Left renal pelvis (tissue), 4 donors: ENCODE results near the gene RASSF1. TPM values are rescaled to one million over a fixed set of nuclear protein-coding genes. Genes with fewer than 3 reads are reported as not detected.
"Not testable (repeated sequence)": the region's sequence is repeated elsewhere in the genome, so short reads cannot be mapped to it uniquely, and the experiment has no call there.

Experiments used
- DNase-seq, 4 donors: peaks; one replicate each; pipeline ENCODE4 v3.0.0-alpha.2; 2013; ENCODE audit warnings: low read depth in 4 of 4, low spot score in 3 of 4
- polyA plus RNA-seq, 4 donors: library from polyadenylated mRNA; unstranded; fragments of 120-200 nt; gene quantifications; one replicate each; pipeline ENCODE4 v1.2.1, GENCODE V29; 2013; ENCODE audit not compliant: insufficient read length in 4 of 4

Gene RASSF1
- polyA plus RNA-seq, 4 donors: 15.7 to 36.9 (median 21.0) TPM

- peak; percentile 87 to 95 (median 90) for DNase-seq
These were observed 48.2 kb downstream of the RASSF1 start, which contains the start of gene IFRD2 for GRCh38 chr3:50292159-50293078. Gene IFRD2 (minus strand): TSS chr3:50292429. CDS start chr3:50292274, 155 bp downstream.

DNA sequence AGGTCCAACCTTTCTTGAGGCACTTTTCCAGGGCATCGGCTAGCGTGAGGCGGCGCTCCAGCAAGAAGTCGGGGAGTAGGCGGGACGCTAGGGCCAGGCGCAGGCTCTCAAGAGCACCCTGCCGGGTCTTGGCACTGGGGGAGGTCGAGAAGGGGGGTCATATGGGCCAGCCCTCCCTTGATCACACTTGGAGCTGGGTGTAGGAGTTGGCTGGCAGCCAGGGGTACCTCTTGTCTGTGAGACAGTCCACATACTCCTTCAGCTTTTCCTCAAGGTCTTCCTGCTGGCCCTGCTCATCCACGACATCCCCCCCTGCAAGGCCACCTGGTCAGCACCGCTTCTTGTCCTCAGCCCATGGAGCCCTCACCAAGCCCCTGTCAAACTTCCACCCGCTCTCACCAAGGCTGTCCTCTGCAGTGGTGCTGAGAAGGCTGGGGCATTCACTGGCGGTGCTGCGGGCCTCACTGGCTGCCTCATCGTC is 50.4 kb downstream of the RASSF1 start:
- DNase-seq: no peak

GRCh38 chr3:50289130-50289529 is 51.5 kb downstream of the RASSF1 start:
- no peak for DNase-seq

- no peak for DNase-seq
These were observed 52.1 kb downstream of the RASSF1 start for GRCh38 chr3:50288387-50289007.

GRCh38 chr3:50287262-50287661 is 53.4 kb downstream of the RASSF1 start:
- no peak for DNase-seq

DNA sequence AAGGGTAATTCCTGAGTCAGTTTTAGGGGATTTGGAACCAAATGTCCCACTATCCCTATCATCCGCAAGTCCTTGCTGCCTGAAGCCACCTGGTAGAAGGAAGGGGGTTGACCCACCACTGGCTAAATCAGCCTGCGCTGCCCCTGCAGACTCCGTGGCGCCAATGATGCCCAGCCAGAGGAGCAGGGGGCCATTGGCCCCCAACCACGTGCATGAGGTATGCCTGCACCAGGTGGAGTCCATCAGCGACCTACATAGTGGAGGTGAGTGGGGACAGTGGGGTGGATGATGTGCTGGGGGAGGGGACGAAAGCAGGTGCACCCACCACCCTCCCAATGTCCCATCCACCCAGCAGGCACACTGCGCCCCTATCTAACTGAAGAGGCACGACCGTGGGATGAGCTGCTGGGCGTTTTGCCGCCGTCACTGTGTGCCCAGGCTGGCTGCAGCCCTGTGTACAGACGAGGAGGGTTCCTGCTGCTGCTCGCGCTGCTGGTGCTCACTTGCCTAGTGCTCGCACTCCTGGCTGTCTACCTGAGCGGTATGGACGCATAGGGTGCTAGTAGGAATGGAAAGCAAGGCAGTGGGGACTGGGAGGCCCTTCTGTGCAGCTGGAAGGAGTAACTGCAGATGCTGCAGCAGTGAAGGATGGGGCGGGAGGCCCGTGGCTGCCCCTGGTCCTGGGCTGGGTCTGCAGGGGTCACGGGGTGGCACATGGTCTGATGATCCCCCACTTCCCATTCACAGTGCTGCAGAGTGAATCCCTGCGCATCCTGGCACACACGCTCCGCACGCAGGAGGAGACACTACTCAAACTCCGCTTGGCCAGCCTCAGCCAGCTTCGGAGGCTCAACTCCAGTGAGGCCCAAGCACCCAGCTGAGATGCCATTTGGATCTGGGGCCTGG is 54.1 kb downstream of the RASSF1 start:
- DNase-seq: no peak

DNA sequence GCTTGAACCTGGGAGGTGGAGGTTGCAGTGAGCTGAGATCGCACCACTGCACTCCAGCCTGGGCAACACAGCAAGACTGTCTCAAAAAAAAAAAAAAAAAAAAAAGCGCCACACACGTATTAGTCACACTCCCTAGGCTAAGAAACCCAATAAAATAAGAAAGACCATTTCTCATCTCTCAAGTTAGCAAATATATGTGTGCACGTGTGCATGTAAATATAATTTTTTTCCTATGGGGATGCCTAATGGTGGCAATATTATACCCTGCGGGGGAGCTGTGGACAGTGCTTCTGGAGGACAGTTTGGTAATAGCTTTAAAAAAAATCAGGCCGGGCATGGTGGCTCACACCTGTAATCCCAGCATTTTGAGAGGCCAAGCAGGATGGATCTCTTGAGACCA is 56.5 kb downstream of the RASSF1 start:
- DNase-seq: not testable (repeated sequence)

Other genes with a start within 250 kb of the RASSF1 start
- gene SEMA3F, start 185.5 kb downstream of the RASSF1 start, polyA plus RNA-seq: 10 to 100 TPM; 67.3 to 91.6 (median 71.1) TPM
- gene GNAT1, start 149.2 kb downstream of the RASSF1 start, polyA plus RNA-seq: not detected
- 1 to 10 TPM; 3.2 to 7.1 (median 6.1) TPM for gene SLC38A3, start 135.6 kb downstream of the RASSF1 start, polyA plus RNA-seq
- gene GNAI2, start 104.6 kb downstream of the RASSF1 start, polyA plus RNA-seq: 100 to 1,000 TPM; 190 to 248 (median 214) TPM
- gene SEMA3B, start 71.7 kb downstream of the RASSF1 start, polyA plus RNA-seq: 100 to 1,000 TPM in 1 of 4 donors, 10 to 100 TPM in 3; 76.6 to 119 (median 92.0) TPM
- gene LSMEM2, start 61.7 kb downstream of the RASSF1 start, polyA plus RNA-seq: under 1 TPM; 0.27 to 0.72 (median 0.49) TPM
- 10 to 100 TPM; 33.8 to 53.5 (median 37.8) TPM for gene IFRD2, start 48.4 kb downstream of the RASSF1 start, polyA plus RNA-seq
- gene HYAL3, start 41.4 kb downstream of the RASSF1 start, polyA plus RNA-seq: 1 to 10 TPM; 2.8 to 3.7 (median 2.9) TPM
- gene NAA80, start 41.4 kb downstream of the RASSF1 start, polyA plus RNA-seq: 10 to 100 TPM in 1 of 4 donors, 1 to 10 TPM in 3; 6.9 to 12.2 (median 9.2) TPM
- gene HYAL1, start 37.3 kb downstream of the RASSF1 start, polyA plus RNA-seq: 1 to 10 TPM; 1.8 to 6.7 (median 5.8) TPM
- 10 to 100 TPM; 58.0 to 72.5 (median 67.3) TPM for gene HYAL2, start 18.1 kb downstream of the RASSF1 start, polyA plus RNA-seq
- 10 to 100 TPM; 15.8 to 27.0 (median 24.3) TPM for gene TUSC2, start 12.6 kb downstream of the RASSF1 start, polyA plus RNA-seq
- gene ZMYND10, start 4.9 kb upstream of the RASSF1 start, polyA plus RNA-seq: 1 to 10 TPM; 3.1 to 4.1 (median 3.3) TPM
- gene NPRL2, start 9.9 kb upstream of the RASSF1 start, polyA plus RNA-seq: 10 to 100 TPM; 23.9 to 35.7 (median 30.5) TPM
- gene CYB561D2, start 10.0 kb upstream of the RASSF1 start, polyA plus RNA-seq: 10 to 100 TPM; 12.5 to 16.3 (median 13.5) TPM
- gene TMEM115, start 18.7 kb upstream of the RASSF1 start, polyA plus RNA-seq: 10 to 100 TPM; 32.4 to 44.0 (median 33.5) TPM
- 10 to 100 TPM in 3 of 4 donors, 1 to 10 TPM in 1; 7.2 to 17.1 (median 15.0) TPM for gene CACNA2D2, start 162.8 kb upstream of the RASSF1 start, polyA plus RNA-seq
- 10 to 100 TPM; 15.4 to 21.3 (median 19.4) TPM for gene C3orf18, start 226.9 kb upstream of the RASSF1 start, polyA plus RNA-seq
- 10 to 100 TPM; 18.8 to 28.2 (median 20.9) TPM for gene HEMK1, start 228.7 kb upstream of the RASSF1 start, polyA plus RNA-seq